GM23338 (cell line): Measurements from ENCODE around the gene VSTM2B. TPM values are rescaled to one million over a fixed set of nuclear protein-coding genes. Genes with fewer than 3 reads are reported as not detected.

ENCODE experiments used
- ATAC-seq: fragments of 200-7000 bp; cut with Tn5 transposase; 3 replicates; pipeline ENCODE4 v1.9.1; 2020
- DNase-seq: peaks from one replicate; pipeline ENCODE4 v3.0.0-alpha.2; 2015; ENCODE audit warnings: low spot score
- H2AFZ ChIP-seq: fragments of 200-600 bp; sonication (generic); 2 replicates; pipeline ENCODE4 v1.8.0; 2016; ENCODE audit warnings: antibody characterized with exemption, mild to moderate bottlenecking, moderate library complexity
- H3F3A ChIP-seq: fragments of 200-600 bp; sonication (generic); replicated peaks from 2 replicates; pipeline ENCODE4 v1.8.0; 2017; ENCODE audit warnings: antibody characterized with exemption, mixed run types, low read depth
- H3K27ac ChIP-seq: fragments of 200-600 bp; sonication (generic); 2 replicates; pipeline ENCODE4 v1.6.1; 2016; ENCODE audit warnings: low read depth
- H3K27me3 ChIP-seq: fragments of 200-600 bp; sonication (generic); 2 replicates; pipeline ENCODE4 v1.8.0; 2016; ENCODE audit warnings: mild to moderate bottlenecking, mixed run types, moderate library complexity; ENCODE audit not compliant: insufficient read depth
- H3K36me3 ChIP-seq: fragments of 200-600 bp; sonication (generic); 2 replicates; pipeline ENCODE4 v1.8.0; 2016; ENCODE audit warnings: mild to moderate bottlenecking; ENCODE audit not compliant: insufficient read depth
- H3K4me1 ChIP-seq: fragments of 200-600 bp; sonication (generic); 2 replicates; pipeline ENCODE4 v1.8.0; 2016; ENCODE audit warnings: mild to moderate bottlenecking, moderate library complexity; ENCODE audit not compliant: insufficient read depth
- H3K4me2 ChIP-seq: fragments of 200-600 bp; sonication (generic); 2 replicates; pipeline ENCODE4 v1.7.1; 2017; ENCODE audit warnings: mixed run types
- H3K4me3 ChIP-seq: fragments of 200-600 bp; sonication (generic); 2 replicates; pipeline ENCODE4 v1.6.1; 2016; ENCODE audit warnings: mixed run types
- H3K79me2 ChIP-seq: fragments of 200-600 bp; sonication (generic); replicated peaks from 2 replicates; pipeline ENCODE4 v1.8.0; 2017; ENCODE audit warnings: mild to moderate bottlenecking; ENCODE audit not compliant: insufficient read depth
- H3K9me2 ChIP-seq: fragments of 200-600 bp; sonication (generic); 2 replicates; pipeline ENCODE4 v1.8.0; 2017; ENCODE audit not compliant: insufficient read depth
- H4K20me1 ChIP-seq: fragments of 200-600 bp; sonication (generic); replicated peaks from 2 replicates; pipeline ENCODE4 v1.8.0; 2017; ENCODE audit warnings: mild to moderate bottlenecking; ENCODE audit not compliant: insufficient read depth
- H3K27ac Mint-ChIP-seq: 2 replicates; pipeline ENCODE4 v1.8.0; 2020; ENCODE audit warnings: inconsistent platforms, mild to moderate bottlenecking, moderate library complexity, mixed read lengths
- H3K27me3 Mint-ChIP-seq: 3 replicates; pipeline ENCODE4 v1.8.0; 2022; ENCODE audit warnings: low read depth, mild to moderate bottlenecking, moderate library complexity, mixed read lengths, inconsistent platforms; ENCODE audit not compliant: insufficient read depth, poor library complexity
- H3K36me3 Mint-ChIP-seq: 3 replicates; pipeline ENCODE4 v1.8.0; 2021; ENCODE audit warnings: low read depth, mild to moderate bottlenecking, inconsistent platforms, moderate library complexity, mixed read lengths
- H3K4me1 Mint-ChIP-seq: 3 replicates; pipeline ENCODE4 v1.8.0; 2020; ENCODE audit warnings: mild to moderate bottlenecking, inconsistent platforms, mixed read lengths
- H3K4me3 Mint-ChIP-seq: 3 replicates; pipeline ENCODE4 v1.8.0; 2021; ENCODE audit warnings: moderate library complexity, mild to moderate bottlenecking, inconsistent platforms, mixed read lengths
- H3K9me3 Mint-ChIP-seq: 3 replicates; pipeline ENCODE4 v1.8.0; 2020; ENCODE audit warnings: moderate library complexity, mild to moderate bottlenecking, inconsistent platforms, mixed read lengths
- CTCF ChIP-seq, 2 experiments: fragments of 200-600 bp in 1 of 2; sonication (generic) in 1 of 2; conservative IDR thresholded peaks; 2 replicates each; pipeline versions ENCODE4 v1.5.1 to v1.6.1; 2016 to 2017; ENCODE audit warnings: antibody characterized with exemption in 2 of 2, low read depth in 2 of 2, mild to moderate bottlenecking in 2 of 2, moderate library complexity in 1 of 2
- ETS1 ChIP-seq: IDR thresholded peaks from 2 replicates; pipeline ENCODE4 v1.6.1; 2016; ENCODE audit warnings: antibody characterized with exemption
- EZH2 ChIP-seq: fragments of 200-600 bp; sonication (generic); IDR thresholded peaks from one replicate; pipeline ENCODE4 v1.8.0; 2017; ENCODE audit warnings: antibody characterized with exemption, mild to moderate bottlenecking, low read depth; ENCODE audit not compliant: unreplicated experiment
- EZH2phosphoT487 ChIP-seq: fragments of 200-600 bp; sonication (generic); IDR thresholded peaks from one replicate; pipeline ENCODE4 v1.8.1; 2018; ENCODE audit warnings: antibody characterized with exemption; ENCODE audit not compliant: unreplicated experiment
- JUNB ChIP-seq: IDR thresholded peaks from one replicate; pipeline ENCODE4 v1.6.1; 2016; ENCODE audit warnings: antibody characterized with exemption; ENCODE audit not compliant: unreplicated experiment
- NANOG ChIP-seq: IDR thresholded peaks from 2 replicates; pipeline ENCODE4 v1.6.1; 2016; ENCODE audit warnings: antibody characterized with exemption, borderline replicate concordance
- POLR2AphosphoS5 ChIP-seq: IDR thresholded peaks from 2 replicates; pipeline ENCODE4 v1.6.1; 2016; ENCODE audit warnings: antibody characterized with exemption, low read depth
- REST ChIP-seq: IDR thresholded peaks from one replicate; pipeline ENCODE4 v1.6.1; 2018; ENCODE audit warnings: antibody characterized with exemption; ENCODE audit not compliant: unreplicated experiment
- ZNF114 ChIP-seq: fragments of 250-450 bp; sonication (Bioruptor Pico); IDR thresholded peaks from 2 replicates; pipeline ENCODE4 v1.5.0; 2020; ENCODE audit warnings: mild to moderate bottlenecking, moderate library complexity
- ZNF331 ChIP-seq: fragments of 250-450 bp; sonication (Bioruptor Pico); IDR thresholded peaks from 2 replicates; pipeline ENCODE4 v1.5.0; 2020; ENCODE audit warnings: low read depth, mild to moderate bottlenecking, moderate library complexity
- polyA plus RNA-seq: library from polyadenylated mRNA; unstranded; fragments of >200 nt; fragmentation: Nextera tagmentation; extraction: Ambion mirVana; gene quantifications from 2 replicates; pipeline ENCODE4 v1.2.1, GENCODE V29; 2016
- total RNA-seq: library from RNA; depleted of rRNA; stranded (reverse); fragments of >200 nt; shearing (Covaris generic); gene quantifications from 2 replicates; pipeline ENCODE4 v1.2.3, GENCODE V29; 2014

Gene VSTM2B
- total and polyA plus RNA-seq, 2 experiments from 2014 or later = 1.2 to 1.8 TPM

- no peaks in the 10 kb centered on the region; the same call in 2 of the 3 replicates for H3K9me3 Mint-ChIP-seq
- no peaks in the 10 kb centered on the region for H3K9me2 ChIP-seq
- ATAC-seq (no peak), DNase-seq (no peak)
- H3K27ac Mint-ChIP-seq = no peak overlapping the region
- H3K27ac ChIP-seq = no peak overlapping the region
- H3K36me3 ChIP-seq = no peaks in the 10 kb centered on the region
- H3K4me1 ChIP-seq = peaks cover 3% of the 10 kb centered on the region
- no peaks in the 10 kb centered on the region for H4K20me1 ChIP-seq
- peaks cover 6% of the 10 kb centered on the region for H3K4me1 Mint-ChIP-seq
- no peaks in the 10 kb centered on the region for H3K27me3 ChIP-seq
- peaks cover 10% of the 10 kb centered on the region for H3K27me3 Mint-ChIP-seq
- H3K4me3 Mint-ChIP-seq = no peak overlapping the region
- no peaks in the 10 kb centered on the region for H3K79me2 ChIP-seq
- H3K4me3 ChIP-seq = no peak overlapping the region
- TF ChIP-seq REST = no peak
- no peak for TF ChIP-seq POLR2AphosphoS5
- no peak for TF ChIP-seq ZNF114 (CRISPR knock-in tag)
- no peak for TF ChIP-seq ETS1
- no peak for TF ChIP-seq EZH2phosphoT487
- no peak for TF ChIP-seq CTCF (conservative IDR thresholded peaks at IDR 0.05; ENCODE audit: low read depth in 2 of 2)
- TF ChIP-seq NANOG = no peak
- no peak for TF ChIP-seq JUNB
- TF ChIP-seq EZH2 = no peak
- no peak for TF ChIP-seq ZNF331
- H3K4me2 ChIP-seq = no peak overlapping the region
- peaks cover 2% of the 10 kb centered on the region; the same call in 1 of the 3 replicates for H3K36me3 Mint-ChIP-seq
- no peaks in the 10 kb centered on the region for H3F3A ChIP-seq
- no peak overlapping the region for H2AFZ ChIP-seq
Measured at GRCh38 chr19:29497686-29498436, 27.9 kb upstream of the VSTM2B start.
